Left lung (tissue), 10 donors: ENCODE data around the gene CHCHD6. TPM values are rescaled to one million over a fixed set of nuclear protein-coding genes. Genes with fewer than 3 reads are reported as not detected.

Source experiments
- ATAC-seq: fragments of 200-7000 bp; cut with Tn5 transposase; one replicate; pipeline ENCODE4 v1.9.1; 2020; ENCODE audit warnings: moderate library complexity
- DNase-seq, 4 donors: peaks; one replicate each; pipeline ENCODE4 v3.0.0-alpha.2; 2013 to 2020
- H3K27ac ChIP-seq, 2 donors: fragments of 200-600 bp; sonication (generic) in 1 of 2; one replicate each; pipeline versions ENCODE4 v1.5.0 to v1.8.0; 2020 to 2021
- H3K27me3 ChIP-seq, 2 donors: fragments of 200-600 bp; sonication (generic) in 1 of 2; one replicate each; pipeline versions ENCODE4 v1.5.0 to v1.8.0; 2020 to 2021
- H3K36me3 ChIP-seq, 2 donors: fragments of 200-600 bp; sonication (generic) in 1 of 2; one replicate each; pipeline versions ENCODE4 v1.5.0 to v1.8.0; 2020 to 2021
- H3K4me1 ChIP-seq, 2 donors: fragments of 200-600 bp; one replicate each; pipeline ENCODE4 v1.8.0; 2021
- H3K4me3 ChIP-seq, 2 donors: fragments of 200-600 bp; sonication (generic) in 1 of 2; one replicate each; pipeline versions ENCODE4 v1.5.0 to v1.8.0; 2020 to 2021; ENCODE audit warnings: mild to moderate bottlenecking in 1 of 2
- H3K9me3 ChIP-seq, 2 donors: fragments of 200-600 bp; sonication (generic) in 1 of 2; one replicate each; pipeline versions ENCODE4 v1.5.0 to v1.8.0; 2020 to 2021
- intact Hi-C, 2 donors: fragments of 100-400 bp; cut with DNase I; formaldehyde crosslinking; loops; one replicate each; pipeline versions ENCODE4 v1.11.2 to v1.14.2; 2022
- polyA plus RNA-seq, 6 donors: library from polyadenylated mRNA; unstranded; fragments of 120-200 nt; gene quantifications; one replicate each; pipeline ENCODE4 v1.2.1, GENCODE V29; 2013; ENCODE audit not compliant: insufficient read length in 6 of 6
- total RNA-seq, 2 donors: library from RNA; stranded (reverse); fragmentation: NEBNext Ultra II Directional; extraction: Animal tissue kit (Norgen Biotek cat#: 25700); gene quantifications; one replicate each; pipeline ENCODE4 v1.2.1, GENCODE V29; 2021
- TF ChIP-seq, protein P1 (sequence below), 2 donors: fragments of 200-600 bp; sonication (generic) in 1 of 2; IDR thresholded peaks; one replicate each; pipeline versions ENCODE4 v1.5.0 to v1.8.0; 2021; ENCODE audit warnings: antibody characterized with exemption in 2 of 2
- donor health status: DM: no; HTN: yes; CAD: no.
- donor health status: DM: no; HTN: no; CAD: no.

CHCHD6 gene
- total and polyA plus RNA-seq, 8 donors = 11.8 to 21.1 (median 18.4) TPM

DNA sequence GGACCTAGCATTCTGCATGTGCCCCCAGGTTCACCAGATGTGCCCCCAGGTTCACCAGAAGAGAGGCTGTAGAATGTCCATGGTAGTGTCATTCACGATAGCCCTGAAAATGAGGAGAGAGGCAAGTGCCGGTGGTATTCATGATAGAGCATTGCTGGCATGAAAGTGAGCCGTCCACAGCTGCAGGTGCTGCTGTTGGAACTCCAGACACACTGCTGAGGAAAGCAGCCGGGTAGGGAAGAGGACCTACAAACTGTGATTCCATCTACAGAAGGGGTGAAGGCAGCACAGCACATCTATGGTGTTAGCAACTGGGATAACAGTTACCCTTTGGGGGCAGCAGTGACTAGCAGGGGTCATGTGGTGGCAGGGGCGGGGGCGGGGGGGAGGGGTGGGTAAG is 153.9 kb downstream of the CHCHD6 start:
- no peak overlapping the region for H3K27ac ChIP-seq
- no peak for DNase-seq

GRCh38 chr3:126858401-126858800 is 154.4 kb downstream of the CHCHD6 start:
- H3K27me3 ChIP-seq = no peaks in the 10 kb centered on the region
- H3K36me3 ChIP-seq = no peaks in the 10 kb centered on the region
- no peaks in the 10 kb centered on the region for H3K9me3 ChIP-seq
- no peak overlapping the region for H3K27ac ChIP-seq
- no peak for ATAC-seq
- intact Hi-C loops = no loop called here
- H3K4me1 ChIP-seq = no peaks in the 10 kb centered on the region
- TF ChIP-seq, protein P1, sequence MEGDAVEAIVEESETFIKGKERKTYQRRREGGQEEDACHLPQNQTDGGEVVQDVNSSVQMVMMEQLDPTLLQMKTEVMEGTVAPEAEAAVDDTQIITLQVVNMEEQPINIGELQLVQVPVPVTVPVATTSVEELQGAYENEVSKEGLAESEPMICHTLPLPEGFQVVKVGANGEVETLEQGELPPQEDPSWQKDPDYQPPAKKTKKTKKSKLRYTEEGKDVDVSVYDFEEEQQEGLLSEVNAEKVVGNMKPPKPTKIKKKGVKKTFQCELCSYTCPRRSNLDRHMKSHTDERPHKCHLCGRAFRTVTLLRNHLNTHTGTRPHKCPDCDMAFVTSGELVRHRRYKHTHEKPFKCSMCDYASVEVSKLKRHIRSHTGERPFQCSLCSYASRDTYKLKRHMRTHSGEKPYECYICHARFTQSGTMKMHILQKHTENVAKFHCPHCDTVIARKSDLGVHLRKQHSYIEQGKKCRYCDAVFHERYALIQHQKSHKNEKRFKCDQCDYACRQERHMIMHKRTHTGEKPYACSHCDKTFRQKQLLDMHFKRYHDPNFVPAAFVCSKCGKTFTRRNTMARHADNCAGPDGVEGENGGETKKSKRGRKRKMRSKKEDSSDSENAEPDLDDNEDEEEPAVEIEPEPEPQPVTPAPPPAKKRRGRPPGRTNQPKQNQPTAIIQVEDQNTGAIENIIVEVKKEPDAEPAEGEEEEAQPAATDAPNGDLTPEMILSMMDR (IDR thresholded peaks at IDR 0.05) = no peak
- no peak for DNase-seq
- H3K4me3 ChIP-seq = no peak overlapping the region

More for the DNA sequence above, 153.9 kb downstream of the CHCHD6 start:
- intact Hi-C loops = no loop called here
- ATAC-seq = no peak
- Histone ChIP-seq H3K4me1 (no peaks in the 10 kb centered on the region), H3K36me3 (no peaks in the 10 kb centered on the region), H3K9me3 (no peaks in the 10 kb centered on the region), H3K4me3 (no peak overlapping the region), H3K27me3 (no peaks in the 10 kb centered on the region)
- TF ChIP-seq, protein P1 (IDR thresholded peaks at IDR 0.05) = no peak

DNA sequence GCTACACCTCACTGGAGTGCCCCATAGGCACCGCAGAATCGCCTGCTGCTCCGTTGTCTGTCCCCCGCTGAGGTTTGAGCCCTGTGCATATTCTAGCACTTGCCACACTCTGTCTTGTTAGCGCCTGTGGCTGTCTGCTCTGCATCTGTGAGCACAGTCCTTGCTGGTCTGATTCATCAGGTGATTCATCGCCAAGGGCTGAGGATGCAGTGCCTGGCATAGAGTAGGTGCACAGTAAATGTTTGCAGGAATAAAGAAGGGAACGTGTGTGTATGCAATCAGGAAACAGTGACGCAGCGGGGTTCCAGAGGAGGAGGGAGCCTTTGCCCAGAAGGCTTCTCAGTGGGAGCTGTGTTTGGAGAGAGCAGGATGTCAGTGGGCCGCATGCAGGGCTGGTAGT is 154.8 kb downstream of the CHCHD6 start:
- Histone ChIP-seq H3K4me1 (no peaks in the 10 kb centered on the region), H3K27me3 (no peaks in the 10 kb centered on the region), H3K9me3 (no peaks in the 10 kb centered on the region), H3K4me3 (no peak overlapping the region), H3K27ac (no peak overlapping the region), H3K36me3 (no peaks in the 10 kb centered on the region)
- ATAC-seq = no peak
- no peak for DNase-seq
- intact Hi-C loops = no loop called here
- TF ChIP-seq, protein P1 (IDR thresholded peaks at IDR 0.05) = no peak

- Histone ChIP-seq H3K4me3 (no peak overlapping the region), H3K27ac (no peak overlapping the region), H3K27me3 (no peaks in the 10 kb centered on the region), H3K4me1 (no peaks in the 10 kb centered on the region), H3K36me3 (no peaks in the 10 kb centered on the region), H3K9me3 (no peaks in the 10 kb centered on the region)
- no peak for ATAC-seq
- intact Hi-C loops = no loop called here
- TF ChIP-seq, protein P1 (IDR thresholded peaks at IDR 0.05) = no peak
- no peak for DNase-seq
These were observed 155.6 kb downstream of the CHCHD6 start for GRCh38 chr3:126859415-126860246.

DNA sequence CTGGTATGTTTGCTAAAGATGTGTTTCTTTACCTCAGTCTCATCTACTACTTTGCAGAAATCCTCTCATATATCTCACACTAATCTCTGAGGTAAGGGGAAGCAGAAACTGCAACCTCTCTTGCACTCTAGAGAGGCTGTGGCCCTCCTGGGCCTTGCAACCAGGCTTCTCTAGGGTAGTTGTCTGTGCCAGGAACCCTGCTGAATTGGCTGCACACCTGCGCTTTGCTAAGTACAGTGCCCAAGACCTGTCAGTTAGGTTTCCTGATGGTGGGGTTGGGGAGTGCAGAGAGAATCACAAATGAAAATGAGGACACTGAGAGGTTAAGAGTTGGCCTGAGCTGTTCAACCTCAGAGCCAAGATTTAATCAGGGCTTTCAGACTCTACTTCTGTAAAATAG is 161.7 kb downstream of the CHCHD6 start:
- Histone ChIP-seq H3K4me3 (no peak overlapping the region), H3K27ac (no peak overlapping the region), H3K36me3 (no peaks in the 10 kb centered on the region), H3K27me3 (no peaks in the 10 kb centered on the region), H3K9me3 (no peaks in the 10 kb centered on the region), H3K4me1 (no peaks in the 10 kb centered on the region)
- intact Hi-C loops = no loop called here
- DNase-seq (no peak), ATAC-seq (no peak)
- TF ChIP-seq, protein P1 (IDR thresholded peaks at IDR 0.05) = no peak
